Neural cell (in vitro differentiated cells): ENCODE results near the gene ALDH4A1. TPM values are rescaled to one million over a fixed set of nuclear protein-coding genes. Genes with fewer than 3 reads are reported as not detected.

Experiments used
- H2AFZ ChIP-seq: fragments of 200-600, 300-800 bp; sonication (generic), shearing (Covaris generic); 2 replicates; pipeline ENCODE4 v1.6.0; 2014; ENCODE audit warnings: low read depth, mild to moderate bottlenecking, antibody characterized with exemption, low read length, moderate library complexity
- H3F3A ChIP-seq: fragments of 200-600 bp; shearing (Covaris generic); 2 replicates; pipeline ENCODE4 v1.6.1; 2016; ENCODE audit warnings: mild to moderate bottlenecking, moderate library complexity, mixed read lengths, antibody characterized with exemption, low read length; ENCODE audit not compliant: insufficient read depth, poor library complexity, severe bottlenecking
- H3K27ac ChIP-seq: fragments of 200-600, 300-800 bp; sonication (generic), shearing (Covaris generic); 2 replicates; pipeline ENCODE4 v1.5.1; 2014; ENCODE audit warnings: mild to moderate bottlenecking, low read length, moderate library complexity
- H3K27me3 ChIP-seq: fragments of 300-800, 200-600 bp; sonication (generic), shearing (Covaris generic); 2 replicates; pipeline ENCODE4 v1.6.0; 2014; ENCODE audit warnings: mild to moderate bottlenecking, low read depth, low read length, moderate library complexity; ENCODE audit not compliant: insufficient read depth
- H3K36me3 ChIP-seq: fragments of 300-800, 200-600 bp; sonication (generic), shearing (Covaris generic); 2 replicates; pipeline ENCODE4 v1.5.1; 2014; ENCODE audit warnings: mild to moderate bottlenecking, antibody characterized with exemption, low read length, moderate library complexity; ENCODE audit not compliant: insufficient read depth
- H3K4me2 ChIP-seq: fragments of 300-800, 200-600 bp; sonication (generic), shearing (Covaris generic); 2 replicates; pipeline ENCODE4 v1.6.0; 2014; ENCODE audit warnings: mild to moderate bottlenecking, low read length
- H3K4me3 ChIP-seq: fragments of 300-800, 200-600 bp; sonication (generic), shearing (Covaris generic); 2 replicates; pipeline ENCODE4 v1.5.1; 2014; ENCODE audit warnings: mild to moderate bottlenecking, low read length, moderate library complexity
- H3K79me2 ChIP-seq: fragments of 200-600 bp; shearing (Covaris generic); replicated peaks from 2 replicates; pipeline ENCODE4 v1.6.0; 2014; ENCODE audit warnings: mild to moderate bottlenecking, low read length, moderate library complexity; ENCODE audit not compliant: insufficient read depth
- H3K9ac ChIP-seq: fragments of 300-800, 200-600 bp; sonication (generic), shearing (Covaris generic); 2 replicates; pipeline ENCODE4 v1.6.1; 2016; ENCODE audit warnings: mild to moderate bottlenecking, low read length, mixed read lengths
- H3K9me2 ChIP-seq: fragments of 200-600 bp; shearing (Covaris generic); 2 replicates; pipeline ENCODE4 v1.6.1; 2016; ENCODE audit warnings: mild to moderate bottlenecking, low read length, mixed read lengths; ENCODE audit not compliant: insufficient read depth
- H3K9me3 ChIP-seq: fragments of 200-600, 300-800 bp; sonication (generic), shearing (Covaris generic); 2 replicates; pipeline ENCODE4 v1.6.1; 2016; ENCODE audit warnings: mild to moderate bottlenecking, mixed run types, low read length, moderate library complexity, mixed read lengths
- H4K20me1 ChIP-seq: fragments of 200-600 bp; shearing (Covaris generic); 2 replicates; pipeline ENCODE4 v1.6.1; 2016; ENCODE audit warnings: mild to moderate bottlenecking, mixed run types; ENCODE audit not compliant: insufficient read depth
- EP300 ChIP-seq: fragments of 450-650 bp; conservative IDR thresholded peaks from 2 replicates; pipeline ENCODE4 v1.6.1; 2014; ENCODE audit warnings: antibody characterized with exemption, mild to moderate bottlenecking, moderate library complexity; ENCODE audit not compliant: poor library complexity, severe bottlenecking
- EZH2 ChIP-seq: fragments of 200-600, 300-800 bp; shearing (Covaris generic), sonication (generic); IDR thresholded peaks from 2 replicates; pipeline ENCODE4 v1.6.1; 2014; ENCODE audit warnings: antibody characterized with exemption, low read length, borderline replicate concordance, mild to moderate bottlenecking; ENCODE audit not compliant: insufficient read depth, poor library complexity, severe bottlenecking
- MXI1 ChIP-seq: fragments of 450-650 bp; conservative IDR thresholded peaks from 2 replicates; pipeline ENCODE4 v1.6.1; 2014; ENCODE audit warnings: antibody characterized with exemption, mild to moderate bottlenecking; ENCODE audit not compliant: poor library complexity, severe bottlenecking
- POLR2AphosphoS5 ChIP-seq: IDR thresholded peaks from 2 replicates; pipeline ENCODE4 v1.6.1; 2012
- RAD21 ChIP-seq: fragments of 450-650 bp; conservative IDR thresholded peaks from 2 replicates; pipeline ENCODE4 v1.6.1; 2014; ENCODE audit warnings: antibody characterized with exemption, mild to moderate bottlenecking, moderate library complexity
- SMC3 ChIP-seq: fragments of 450-650 bp; conservative IDR thresholded peaks from 2 replicates; pipeline ENCODE4 v1.6.1; 2014; ENCODE audit warnings: antibody characterized with exemption, mild to moderate bottlenecking, moderate library complexity; ENCODE audit not compliant: poor library complexity
- TAF1 ChIP-seq: IDR thresholded peaks from 2 replicates; pipeline ENCODE4 v1.6.1; 2012; ENCODE audit warnings: low read depth
- polyA plus RNA-seq: library from polyadenylated mRNA; depleted of rRNA; stranded (reverse); fragments of >200 nt; gene quantifications from 2 replicates; pipeline ENCODE4 v1.2.3, GENCODE V29; 2014
- TF ChIP-seq, protein P1 (sequence below): fragments of 450-650 bp; IDR thresholded peaks from 2 replicates; pipeline ENCODE4 v1.5.1; 2014; ENCODE audit warnings: antibody characterized with exemption, mild to moderate bottlenecking, moderate library complexity; ENCODE audit not compliant: poor library complexity, severe bottlenecking
- TF ChIP-seq, protein P2 (sequence below): IDR thresholded peaks from 2 replicates; pipeline ENCODE4 v1.6.1; 2012; ENCODE audit warnings: borderline replicate concordance

ALDH4A1 gene
- polyA plus RNA-seq, 1 donor from 2014 or later = 11.0 TPM

DNA sequence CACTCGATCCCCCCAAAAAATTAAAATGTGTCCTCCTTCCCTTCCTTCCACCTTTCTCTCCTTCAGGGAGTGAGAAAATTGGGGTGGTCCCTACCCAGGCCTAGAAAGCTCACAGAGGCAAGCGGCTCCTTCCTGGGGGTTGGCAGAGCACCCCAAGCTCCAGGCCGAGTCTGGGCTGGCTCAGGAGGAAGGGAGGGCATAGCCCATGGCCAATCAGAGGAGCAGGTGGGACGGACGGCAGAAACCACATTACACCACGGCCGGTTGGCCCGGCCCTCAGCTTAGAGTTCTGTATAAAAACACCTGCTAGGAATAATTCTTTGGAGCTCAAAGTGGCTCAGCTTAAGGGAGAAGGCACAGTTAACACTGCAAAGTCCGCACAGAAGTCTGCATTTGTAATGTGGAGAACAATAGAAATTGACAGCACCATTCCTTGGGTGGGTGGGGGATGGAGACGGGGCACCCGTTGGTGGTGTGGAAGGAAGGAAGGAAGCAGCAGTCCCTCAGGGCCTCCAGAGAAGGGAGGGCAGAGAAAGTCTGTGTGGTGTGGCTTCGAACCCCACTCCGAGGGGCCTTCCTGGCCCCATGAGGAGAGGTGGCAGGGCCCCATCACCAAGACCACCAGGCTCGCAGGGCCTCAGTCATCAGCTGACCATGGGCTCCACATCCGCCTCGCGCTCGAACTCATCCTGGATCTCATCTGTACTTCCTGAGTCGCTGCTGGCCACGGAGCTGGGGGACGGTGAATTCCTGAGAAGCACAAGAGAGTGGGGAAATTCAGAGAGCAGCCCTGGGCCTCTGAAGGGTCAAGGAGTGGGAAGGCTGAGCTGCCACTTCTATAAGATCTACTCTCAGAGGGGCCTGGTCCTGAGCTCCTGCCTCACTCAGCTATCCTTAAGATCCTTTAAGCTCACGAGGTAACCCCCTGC lies 5.8 kb upstream of the ALDH4A1 start:
- Histone ChIP-seq H3K27ac (no peak overlapping the region), H3F3A (no peaks in the 10 kb centered on the region), H3K4me2 (no peak overlapping the region), H4K20me1 (no peaks in the 10 kb centered on the region), H3K9me2 (no peaks in the 10 kb centered on the region), H3K27me3 (no peaks in the 10 kb centered on the region), H3K4me3 (no peak overlapping the region), H3K9me3 (no peaks in the 10 kb centered on the region), H3K36me3 (no peaks in the 10 kb centered on the region), H3K9ac (no peak overlapping the region), H2AFZ (no peak overlapping the region), H3K79me2 (no peaks in the 10 kb centered on the region)
- TF ChIP-seq EP300 = no peak
- no peak for TF ChIP-seq EZH2
- TF ChIP-seq POLR2AphosphoS5 = no peak
- TF ChIP-seq RAD21 = no peak
- no peak for TF ChIP-seq TAF1
- TF ChIP-seq, protein P1, sequence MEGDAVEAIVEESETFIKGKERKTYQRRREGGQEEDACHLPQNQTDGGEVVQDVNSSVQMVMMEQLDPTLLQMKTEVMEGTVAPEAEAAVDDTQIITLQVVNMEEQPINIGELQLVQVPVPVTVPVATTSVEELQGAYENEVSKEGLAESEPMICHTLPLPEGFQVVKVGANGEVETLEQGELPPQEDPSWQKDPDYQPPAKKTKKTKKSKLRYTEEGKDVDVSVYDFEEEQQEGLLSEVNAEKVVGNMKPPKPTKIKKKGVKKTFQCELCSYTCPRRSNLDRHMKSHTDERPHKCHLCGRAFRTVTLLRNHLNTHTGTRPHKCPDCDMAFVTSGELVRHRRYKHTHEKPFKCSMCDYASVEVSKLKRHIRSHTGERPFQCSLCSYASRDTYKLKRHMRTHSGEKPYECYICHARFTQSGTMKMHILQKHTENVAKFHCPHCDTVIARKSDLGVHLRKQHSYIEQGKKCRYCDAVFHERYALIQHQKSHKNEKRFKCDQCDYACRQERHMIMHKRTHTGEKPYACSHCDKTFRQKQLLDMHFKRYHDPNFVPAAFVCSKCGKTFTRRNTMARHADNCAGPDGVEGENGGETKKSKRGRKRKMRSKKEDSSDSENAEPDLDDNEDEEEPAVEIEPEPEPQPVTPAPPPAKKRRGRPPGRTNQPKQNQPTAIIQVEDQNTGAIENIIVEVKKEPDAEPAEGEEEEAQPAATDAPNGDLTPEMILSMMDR = no peak
- TF ChIP-seq, protein P2, sequence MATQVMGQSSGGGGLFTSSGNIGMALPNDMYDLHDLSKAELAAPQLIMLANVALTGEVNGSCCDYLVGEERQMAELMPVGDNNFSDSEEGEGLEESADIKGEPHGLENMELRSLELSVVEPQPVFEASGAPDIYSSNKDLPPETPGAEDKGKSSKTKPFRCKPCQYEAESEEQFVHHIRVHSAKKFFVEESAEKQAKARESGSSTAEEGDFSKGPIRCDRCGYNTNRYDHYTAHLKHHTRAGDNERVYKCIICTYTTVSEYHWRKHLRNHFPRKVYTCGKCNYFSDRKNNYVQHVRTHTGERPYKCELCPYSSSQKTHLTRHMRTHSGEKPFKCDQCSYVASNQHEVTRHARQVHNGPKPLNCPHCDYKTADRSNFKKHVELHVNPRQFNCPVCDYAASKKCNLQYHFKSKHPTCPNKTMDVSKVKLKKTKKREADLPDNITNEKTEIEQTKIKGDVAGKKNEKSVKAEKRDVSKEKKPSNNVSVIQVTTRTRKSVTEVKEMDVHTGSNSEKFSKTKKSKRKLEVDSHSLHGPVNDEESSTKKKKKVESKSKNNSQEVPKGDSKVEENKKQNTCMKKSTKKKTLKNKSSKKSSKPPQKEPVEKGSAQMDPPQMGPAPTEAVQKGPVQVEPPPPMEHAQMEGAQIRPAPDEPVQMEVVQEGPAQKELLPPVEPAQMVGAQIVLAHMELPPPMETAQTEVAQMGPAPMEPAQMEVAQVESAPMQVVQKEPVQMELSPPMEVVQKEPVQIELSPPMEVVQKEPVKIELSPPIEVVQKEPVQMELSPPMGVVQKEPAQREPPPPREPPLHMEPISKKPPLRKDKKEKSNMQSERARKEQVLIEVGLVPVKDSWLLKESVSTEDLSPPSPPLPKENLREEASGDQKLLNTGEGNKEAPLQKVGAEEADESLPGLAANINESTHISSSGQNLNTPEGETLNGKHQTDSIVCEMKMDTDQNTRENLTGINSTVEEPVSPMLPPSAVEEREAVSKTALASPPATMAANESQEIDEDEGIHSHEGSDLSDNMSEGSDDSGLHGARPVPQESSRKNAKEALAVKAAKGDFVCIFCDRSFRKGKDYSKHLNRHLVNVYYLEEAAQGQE = no peak
- TF ChIP-seq SMC3 = no peak
- no peak for TF ChIP-seq MXI1

DNA sequence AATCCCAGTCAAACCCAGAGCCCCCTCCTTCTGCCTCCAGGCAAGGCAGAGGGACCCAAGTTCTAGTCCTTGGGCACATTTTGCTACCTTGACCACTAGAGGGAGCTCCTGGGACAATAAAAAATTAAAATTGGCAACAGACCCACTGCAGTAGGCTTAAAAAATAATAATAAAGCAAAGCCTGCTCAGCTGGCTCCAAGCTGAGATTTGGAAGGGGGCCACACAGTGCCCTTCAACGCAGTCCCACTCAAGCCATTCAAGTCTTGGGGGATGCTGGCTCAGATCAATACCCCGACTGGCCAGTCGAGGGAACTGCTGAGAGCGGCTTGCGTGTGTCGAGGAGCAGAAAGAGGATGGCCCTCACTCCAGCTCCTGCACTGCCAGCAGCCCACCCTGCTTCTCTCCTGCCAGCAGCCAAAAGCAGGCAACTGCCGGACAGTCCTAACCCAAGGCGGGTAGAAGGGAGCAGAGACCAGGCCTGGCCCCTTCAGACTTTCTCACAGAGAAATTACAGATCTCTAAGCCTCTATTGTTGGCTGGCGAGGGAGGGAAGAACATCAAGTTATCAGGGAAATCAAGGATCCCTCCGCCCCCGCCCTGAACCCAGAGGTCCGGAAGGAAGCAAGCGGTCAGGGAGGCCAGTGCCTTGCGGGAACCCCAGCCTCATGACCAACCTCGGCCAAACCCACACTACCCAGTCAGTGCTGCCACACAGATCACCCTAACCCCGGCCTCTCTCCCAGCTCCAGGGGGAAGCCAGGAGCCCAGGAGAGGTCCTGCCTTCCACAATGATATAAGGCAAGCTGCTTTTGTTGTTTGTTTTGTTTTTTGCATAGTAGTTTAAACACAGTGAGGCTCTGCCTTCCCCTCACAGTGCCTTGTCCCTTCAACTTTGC lies 4.9 kb upstream of the ALDH4A1 start:
- no peak for TF ChIP-seq EZH2
- TF ChIP-seq TAF1 = no peak
- TF ChIP-seq EP300 = no peak
- TF ChIP-seq, protein P1 = peak; percentile 99
- no peak for TF ChIP-seq POLR2AphosphoS5
- TF ChIP-seq, protein P2 = no peak
- TF ChIP-seq MXI1 = no peak
- peak; percentile 82 for TF ChIP-seq RAD21
- peak; percentile 87 for TF ChIP-seq SMC3
- Histone ChIP-seq H3K9me3 (no peaks in the 10 kb centered on the region), H3K9ac (no peak overlapping the region), H3K4me2 (no peak overlapping the region), H4K20me1 (no peaks in the 10 kb centered on the region), H3F3A (no peaks in the 10 kb centered on the region), H3K27ac (no peak overlapping the region), H3K9me2 (no peaks in the 10 kb centered on the region), H3K79me2 (no peaks in the 10 kb centered on the region), H3K4me3 (no peak overlapping the region), H3K27me3 (no peaks in the 10 kb centered on the region), H3K36me3 (no peaks in the 10 kb centered on the region), H2AFZ (no peak overlapping the region)
